Renal cortical epithelial cell (primary cell): ENCODE results near the gene ZGPAT. TPM values are rescaled to one million over a fixed set of nuclear protein-coding genes. Genes with fewer than 3 reads are reported as not detected.

Source experiments
- DNase-seq: peaks from one replicate; pipeline ENCODE4 v3.0.0-alpha.2; 2011; ENCODE audit warnings: low read depth
- total RNA-seq: library from RNA; depleted of rRNA; stranded (reverse); fragments of >200 nt; gene quantifications from 2 replicates; pipeline ENCODE4 v1.2.3, GENCODE V29; 2014

Gene ZGPAT
- total RNA-seq, 1 donor from 2014 or later: 25.7 TPM

GRCh38 chr20:63734111-63734945 lies 26.5 kb downstream of the ZGPAT start:
- no peak for DNase-seq

GRCh38 chr20:63734946-63735858 lies 27.4 kb downstream of the ZGPAT start:
- no peak for DNase-seq

- no peak for DNase-seq
Measured at GRCh38 chr20:63735859-63736718, 28.2 kb downstream of the ZGPAT start, which contains the start of gene LIME1. TSS of gene LIME1 (plus strand) at chr20:63736664. CDS start at chr20:63737550, 886 bp downstream.

GRCh38 chr20:63736893-63737694 lies 29.3 kb downstream of the ZGPAT start:
- no peak for DNase-seq

- DNase-seq: no peak
Measured at GRCh38 chr20:63737695-63737944, 29.8 kb downstream of the ZGPAT start.

GRCh38 chr20:63737945-63738686 lies 30.3 kb downstream of the ZGPAT start:
- DNase-seq: no peak

GRCh38 chr20:63738687-63739129 lies 30.9 kb downstream of the ZGPAT start:
- DNase-seq: peak; percentile 7

- peak; percentile 33 for DNase-seq
Measured at GRCh38 chr20:63739130-63740069, 31.6 kb downstream of the ZGPAT start, which contains the start of gene SLC2A4RG. TSS of gene SLC2A4RG (plus strand) at chr20:63739776. CDS start at chr20:63739913, 137 bp downstream.

GRCh38 chr20:63740070-63740626 lies 32.3 kb downstream of the ZGPAT start:
- DNase-seq: no peak

GRCh38 chr20:63740627-63741353 lies 33.0 kb downstream of the ZGPAT start:
- peak; percentile 66 for DNase-seq

GRCh38 chr20:63741354-63741675 lies 33.5 kb downstream of the ZGPAT start:
- DNase-seq: no peak

- DNase-seq: no peak
Measured at GRCh38 chr20:63741676-63742380, 34.0 kb downstream of the ZGPAT start.

GRCh38 chr20:63742381-63743024 lies 34.7 kb downstream of the ZGPAT start:
- no peak for DNase-seq

GRCh38 chr20:63743210-63743970 lies 35.6 kb downstream of the ZGPAT start:
- no peak for DNase-seq

- no peak for DNase-seq
Measured at GRCh38 chr20:63744158-63744557, 36.3 kb downstream of the ZGPAT start.
